HepG2 (cell line): Measurements from ENCODE around the gene COL18A1. TPM values are rescaled to one million over a fixed set of nuclear protein-coding genes. Genes with fewer than 3 reads are reported as not detected.

Experiments used
- ATAC-seq: fragments of 200-7000 bp; cut with Tn5 transposase; 3 replicates; pipeline ENCODE4 v1.9.1; 2020; ENCODE audit warnings: mild to moderate bottlenecking, moderate library complexity
- BruUV-seq: library from RNA; stranded (reverse); fragments of 400-500 nt; replicated peaks from 2 replicates; lab custom pipeline; 2021; lab: Mats Ljungman, UMichigan
- CTCF ChIA-PET: fragments of 300-600 bp; formaldehyde crosslinking; extraction: SDS; loops from one replicate; lab custom pipeline; 2021; ENCODE audit warnings: low total read pairs, inconsistent platforms, low intra/inter-chr PET ratio; lab: Yijun Ruan, JAX
- POLR2A ChIA-PET: fragments of 350-600 bp; sonication (Branson Sonifier 250); formaldehyde crosslinking; loops from one replicate; lab custom pipeline; 2020; ENCODE audit warnings: antibody characterized with exemption, inconsistent platforms; lab: Yijun Ruan, JAX
- DNase-seq: peaks from one replicate; pipeline ENCODE4 v3.0.0-alpha.2; 2015; ENCODE audit warnings: low spot score
- FAIRE-seq: peaks from 3 replicates; lab custom pipeline; 2011; peaks lifted over from hg19 to GRCh38; lab: Jason Lieb, UNC
- H2AFZ ChIP-seq: one replicate; pipeline ENCODE4 v1.6.1; 2011; ENCODE audit warnings: low read length, inconsistent platforms
- H3K27ac ChIP-seq: fragments of 300-600 bp; 3 replicates; pipeline ENCODE4 v1.8.0; 2011; ENCODE audit warnings: mixed run types, mild to moderate bottlenecking, mixed read lengths, low read length, inconsistent platforms; ENCODE audit not compliant: insufficient read depth; ENCODE audit errors: extremely low read length
- H3K27me3 ChIP-seq, 2 experiments: fragments of 200-600 bp in 1 of 2; 2 replicates in 1 of 2; 3 replicates in 1 of 2; pipeline versions ENCODE4 v1.6.0 to v1.8.0; 2011; ENCODE audit warnings: low read length in 2 of 2, mild to moderate bottlenecking in 2 of 2, moderate library complexity in 2 of 2, inconsistent platforms in 1 of 2; ENCODE audit not compliant: insufficient read depth in 2 of 2, control insufficient read depth in 1 of 2
- H3K36me3 ChIP-seq, 2 experiments: fragments of 200-600 bp in 1 of 2; replicated peaks in 1 of 2; 2 replicates in 1 of 2; 3 replicates in 1 of 2; pipeline versions ENCODE4 v1.5.1 to v1.8.0; 2011; ENCODE audit warnings: low read length in 2 of 2, inconsistent platforms in 1 of 2; ENCODE audit not compliant: insufficient read depth in 2 of 2, control insufficient read depth in 1 of 2
- H3K4me1 ChIP-seq: 2 replicates; pipeline ENCODE4 v1.5.1; 2012; ENCODE audit warnings: low read length, inconsistent platforms; ENCODE audit not compliant: insufficient read depth
- H3K4me2 ChIP-seq: 2 replicates; pipeline ENCODE4 v1.6.0; 2011; ENCODE audit warnings: low read depth, low read length, inconsistent platforms
- H3K4me3 ChIP-seq, 3 experiments: fragments of 200-600 bp in 1 of 3; sonication (generic), shearing (Covaris generic) in 1 of 3; replicated peaks in 1 of 3; 2 replicates each; pipeline ENCODE4 v1.5.1; 2011 to 2016; ENCODE audit warnings: low read length in 3 of 3, inconsistent platforms in 2 of 3, low read depth in 2 of 3, mild to moderate bottlenecking in 2 of 3, control low read depth in 1 of 3, mixed read lengths in 1 of 3; ENCODE audit not compliant: insufficient read depth in 1 of 3
- H3K79me2 ChIP-seq: one replicate; pipeline ENCODE4 v1.6.1; 2011; ENCODE audit warnings: low read length, inconsistent platforms; ENCODE audit not compliant: insufficient read depth
- H3K9ac ChIP-seq: 2 replicates; pipeline ENCODE4 v1.6.0; 2011; ENCODE audit warnings: mild to moderate bottlenecking, low read depth, low read length, inconsistent platforms; ENCODE audit not compliant: insufficient read depth
- H3K9me3 ChIP-seq: 2 replicates; pipeline ENCODE4 v1.5.1; 2012; ENCODE audit warnings: mild to moderate bottlenecking, low read length
- H4K20me1 ChIP-seq: 2 replicates; pipeline ENCODE4 v1.6.0; 2011; ENCODE audit warnings: inconsistent platforms, mild to moderate bottlenecking, low read length, moderate library complexity; ENCODE audit not compliant: insufficient read depth
- ATF7 ChIP-seq, 2 experiments: fragments of 450-650 bp in 1 of 2; sonication (generic) in 1 of 2; formaldehyde crosslinking in 1 of 2; IDR thresholded peaks; 2 replicates each; pipeline versions ENCODE4 v1.4.0 to v1.6.1; 2016 to 2020; ENCODE audit warnings: antibody characterized with exemption in 1 of 2, mild to moderate bottlenecking in 1 of 2, missing genetic modification reagents in 1 of 2
- CCDC6 ChIP-seq: sonication (generic); formaldehyde crosslinking; IDR thresholded peaks from 2 replicates; pipeline ENCODE4 v1.8.1; 2022; ENCODE audit warnings: mild to moderate bottlenecking, missing genetic modification reagents, moderate library complexity
- FLYWCH1 ChIP-seq: sonication (generic); formaldehyde crosslinking; IDR thresholded peaks from 2 replicates; pipeline ENCODE4 v1.8.1; 2023; ENCODE audit warnings: mild to moderate bottlenecking, missing genetic modification reagents
- FOSL1 ChIP-seq: sonication (generic); formaldehyde crosslinking; IDR thresholded peaks from 2 replicates; pipeline ENCODE4 v1.9.0; 2021; ENCODE audit warnings: missing genetic modification reagents, borderline replicate concordance
- FOXK1 ChIP-seq: sonication (generic); formaldehyde crosslinking; IDR thresholded peaks from 2 replicates; pipeline ENCODE4 v1.4.0; 2020; ENCODE audit warnings: low read depth, missing genetic modification reagents, borderline replicate concordance
- KIAA2018 ChIP-seq: sonication (generic); formaldehyde crosslinking; IDR thresholded peaks from 2 replicates; pipeline ENCODE4 v1.5.0; 2020; ENCODE audit warnings: mild to moderate bottlenecking, missing genetic modification reagents, borderline replicate concordance
- SMAD9 ChIP-seq: sonication (generic); formaldehyde crosslinking; IDR thresholded peaks from 2 replicates; pipeline ENCODE4 v1.5.1; 2020; ENCODE audit warnings: mild to moderate bottlenecking, missing genetic modification reagents
- TAF1 ChIP-seq: sonication (generic); formaldehyde crosslinking; IDR thresholded peaks from 2 replicates; pipeline ENCODE4 v1.4.0; 2020; ENCODE audit warnings: missing genetic modification reagents
- ZMYM2 ChIP-seq: sonication (generic); formaldehyde crosslinking; IDR thresholded peaks from 2 replicates; pipeline ENCODE4 v1.8.0; 2022; ENCODE audit warnings: mild to moderate bottlenecking, missing genetic modification reagents
- ZNF383 ChIP-seq: sonication (generic); formaldehyde crosslinking; IDR thresholded peaks from 2 replicates; pipeline ENCODE4 v1.4.0; 2020; ENCODE audit warnings: missing genetic modification reagents, mild to moderate bottlenecking, borderline replicate concordance
- WGBS: methylation state at CpG from one replicate; pipeline ENCODE4 v1.1.6; 2017; ENCODE audit warnings: low lambda C conversion rate; 5-methylcytosine and 5-hydroxymethylcytosine counted together
- in situ Hi-C: cut with HindIII; loops from 2 replicates; pipeline ENCODE4 v1.10.0; 2017; ENCODE audit warnings: low pct_unique_long_range_greater_than_20kb; ENCODE audit not compliant: extremely low pct_ligation_motif_present
- intact Hi-C: fragments of 100-400 bp; cut with micrococcal nuclease; formaldehyde crosslinking; loops from one replicate; pipeline ENCODE4 v1.10.0; 2022; ENCODE audit not compliant: unreplicated experiment
- polyA plus RNA-seq, 8 experiments: library from polyadenylated mRNA; depleted of rRNA in 3 of 8; stranded (reverse) in 7 of 8; unstranded in 1 of 8; fragments of >200 nt; fragmentation: Illumina TruSeq in 4 of 8; extraction: Trizol in 4 of 8; gene quantifications; 2 replicates each; pipeline versions ENCODE4 v1.2.1 to v1.2.3, GENCODE V29; 2011 to 2016; ENCODE audit warnings: low read depth in 4 of 8, missing spikeins in 1 of 8, mixed read lengths in 1 of 8; ENCODE audit not compliant: insufficient read depth in 1 of 8
- total RNA-seq, 5 experiments: library from RNA; depleted of rRNA; stranded (reverse); fragments of >200 nt; fragmentation: Illumina TruSeq; extraction: Trizol; gene quantifications; 2 replicates each; pipeline ENCODE4 v1.2.3, GENCODE V29; 2016; ENCODE audit warnings: low read depth in 1 of 5

The COL18A1 gene
- total and polyA plus RNA-seq, 2 of the 13 experiments (the other 11 are each of a cell fraction or from before 2014, with no cell fraction given): 79.0 to 102 TPM

DNA sequence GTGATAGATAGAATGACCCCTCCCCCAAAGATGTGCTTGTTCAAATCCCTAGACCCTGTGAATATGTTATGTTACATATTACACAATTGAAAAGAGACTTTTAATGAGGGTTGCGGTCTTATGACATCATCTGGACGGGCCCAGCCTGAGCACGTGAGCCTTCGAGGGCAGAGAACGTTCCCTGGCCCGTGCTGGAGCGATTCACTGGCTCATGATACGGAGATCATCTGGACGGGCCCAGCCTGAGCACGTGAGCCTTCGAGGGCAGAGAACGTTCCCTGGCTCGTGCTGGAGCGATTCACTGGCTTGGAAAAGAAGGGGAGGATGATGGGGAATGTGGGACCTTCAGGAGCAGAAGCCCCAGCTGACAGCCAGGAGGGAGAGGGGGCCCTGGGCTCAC, 34.4 kb upstream of the COL18A1 start:
- WGBS: 78% methylated on average over 12 of the region's 14 CpGs
- Histone ChIP-seq H3K4me2 (no peak overlapping the region), H3K79me2 (no peaks in the 10 kb centered on the region), H2AFZ (no peak overlapping the region), H3K27me3 (no peaks in the 10 kb centered on the region), H3K27ac (no peak overlapping the region), H4K20me1 (no peaks in the 10 kb centered on the region), H3K4me1 (peaks cover 59% of the 10 kb centered on the region)
- intact Hi-C loops: no loop called here
- no peak for DNase-seq
- TF ChIP-seq SMAD9 (CRISPR knock-in tag) (no peak), ATF7 (IDR thresholded peaks at IDR 0.05) (peak; percentile 52), ATF7 (CRISPR knock-in tag; IDR thresholded peaks at IDR 0.05) (no peak)
- TF ChIP-seq, all 625 proteins: peak for 1
- ChIA-PET POLR2A (no interaction called here), CTCF (no interaction called here)
- BruUV-seq: no TSS peak
- in situ Hi-C loops: no loop called here
- Histone ChIP-seq H3K36me3 (no peaks in the 10 kb centered on the region), H3K4me3 (no peak overlapping the region), H3K9ac (no peak overlapping the region), H3K9me3 (no peaks in the 10 kb centered on the region)
- FAIRE-seq: no peak
- ATAC-seq: no peak

GRCh38 chr21:45371081-45371480, 33.9 kb upstream of the COL18A1 start:
- CTCF ChIA-PET: no interaction called here
- no peak for DNase-seq
- in situ Hi-C loops: no loop called here

More at GRCh38 chr21:45371081-45371480, 33.9 kb upstream of the COL18A1 start:
- no peak for FAIRE-seq
- WGBS: 71% methylated on average over 8 of the region's 13 CpGs
- Histone ChIP-seq H3K79me2 (no peaks in the 10 kb centered on the region), H3K9ac (no peak overlapping the region), H3K36me3 (no peaks in the 10 kb centered on the region), H3K9me3 (no peaks in the 10 kb centered on the region), H4K20me1 (no peaks in the 10 kb centered on the region), H3K4me3 (no peak overlapping the region), H2AFZ (no peak overlapping the region), H3K4me2 (no peak overlapping the region), H3K4me1 (peaks cover 54% of the 10 kb centered on the region), H3K27ac (no peak overlapping the region), H3K27me3 (no peaks in the 10 kb centered on the region)
- POLR2A ChIA-PET: no interaction called here
- ATAC-seq: no peak
- intact Hi-C loops: no loop called here
- no TSS peak for BruUV-seq
- no peak for TF ChIP-seq ZNF383 (CRISPR knock-in tag)
- no peak for TF ChIP-seq TAF1 (CRISPR knock-in tag)
- TF ChIP-seq KIAA2018 (CRISPR knock-in tag): no peak
- TF ChIP-seq FOSL1: no peak
- no peak for TF ChIP-seq CCDC6 (CRISPR knock-in tag)
- no peak for TF ChIP-seq FOXK1 (CRISPR knock-in tag)
- TF ChIP-seq FLYWCH1 (CRISPR knock-in tag): no peak
- no peak for TF ChIP-seq ZMYM2 (CRISPR knock-in tag)
